Activated CD4-positive, alpha-beta T cell treated with anti-CD3 and anti-CD28 coated beads, Interleukin-2, amount 10 ng/mL, durations not matched to agents 24 days and 14 days (primary cell): ENCODE measurements around the gene TMEM150B. TPM values are rescaled to one million over a fixed set of nuclear protein-coding genes. Genes with fewer than 3 reads are reported as not detected.
A peak's percentile ranks its signal among the peaks of the same experiment; 100 is the strongest.

Experiments used
- DNase-seq: peaks from one replicate; pipeline ENCODE4 v3.0.0; 2022
- H3K27ac Mint-ChIP-seq: one replicate; pipeline ENCODE4 v1.8.0; 2022; ENCODE audit warnings: mild to moderate bottlenecking, mixed read lengths
- H3K27me3 Mint-ChIP-seq: one replicate; pipeline ENCODE4 v1.8.0; 2022; ENCODE audit warnings: mixed read lengths
- H3K36me3 Mint-ChIP-seq: one replicate; pipeline ENCODE4 v1.8.0; 2022; ENCODE audit warnings: low read depth, mild to moderate bottlenecking, mixed read lengths
- H3K4me1 Mint-ChIP-seq: one replicate; pipeline ENCODE4 v1.8.0; 2021; ENCODE audit warnings: mixed read lengths
- H3K4me3 Mint-ChIP-seq: one replicate; pipeline ENCODE4 v1.8.0; 2022; ENCODE audit warnings: mild to moderate bottlenecking, moderate library complexity, mixed read lengths
- H3K9me3 Mint-ChIP-seq: one replicate; pipeline ENCODE4 v1.8.0; 2021; ENCODE audit warnings: mixed read lengths
- intact Hi-C: fragments of 100-400 bp; cut with micrococcal nuclease; formaldehyde crosslinking; loops from one replicate; pipeline ENCODE4 v1.15.1; 2023
- total RNA-seq: library from RNA; stranded (reverse); gene quantifications from 2 replicates; pipeline ENCODE4 v1.2.3, GENCODE V29; 2022

The TMEM150B gene
- total RNA-seq, 1 donor from 2014 or later: 0.28 TPM

DNA sequence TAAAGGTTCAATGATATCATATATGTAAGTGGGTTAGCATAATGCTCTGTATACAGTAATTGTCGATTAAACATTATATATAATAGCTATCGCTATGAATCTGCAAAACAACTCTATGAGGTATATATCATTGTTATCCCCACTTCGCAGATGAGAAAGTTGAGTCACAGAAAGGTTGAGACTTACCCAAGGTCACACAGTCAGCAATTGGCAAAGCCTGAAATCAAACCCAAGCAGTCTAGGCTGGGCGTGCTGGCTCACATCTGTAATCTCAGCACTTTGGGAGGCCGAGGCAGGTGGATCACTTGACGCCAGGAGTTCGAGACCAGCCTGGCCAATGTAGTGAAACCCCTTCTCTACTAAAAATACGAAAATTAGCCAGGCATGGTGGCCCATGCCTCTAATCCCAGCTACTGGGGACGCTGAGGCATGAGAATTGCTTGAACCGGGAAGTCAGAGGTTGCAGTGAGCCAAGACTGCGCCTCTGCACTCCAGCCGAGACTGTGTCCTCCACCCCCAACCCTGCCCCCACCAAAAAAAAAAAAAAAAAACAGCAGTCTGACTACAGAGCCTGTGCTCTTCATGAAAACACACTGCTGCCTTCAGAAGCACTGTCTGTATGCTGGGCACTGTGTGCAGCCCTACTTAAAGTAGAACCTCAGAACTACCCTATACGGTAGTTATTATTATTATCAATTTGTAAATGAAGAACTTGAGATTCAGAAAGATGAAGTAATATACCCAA, 46.6 kb downstream of the TMEM150B start:
- H3K9me3 Mint-ChIP-seq: no peaks in the 10 kb centered on the region
- intact Hi-C loops: no loop called here
- no peak for DNase-seq
- H3K27ac Mint-ChIP-seq: no peak overlapping the region
- H3K36me3 Mint-ChIP-seq: peaks cover 15% of the 10 kb centered on the region
- peaks cover 30% of the 10 kb centered on the region for H3K4me1 Mint-ChIP-seq
- H3K27me3 Mint-ChIP-seq: peaks cover 3% of the 10 kb centered on the region
- H3K4me3 Mint-ChIP-seq: peak overlapping the region; percentile 100

DNA sequence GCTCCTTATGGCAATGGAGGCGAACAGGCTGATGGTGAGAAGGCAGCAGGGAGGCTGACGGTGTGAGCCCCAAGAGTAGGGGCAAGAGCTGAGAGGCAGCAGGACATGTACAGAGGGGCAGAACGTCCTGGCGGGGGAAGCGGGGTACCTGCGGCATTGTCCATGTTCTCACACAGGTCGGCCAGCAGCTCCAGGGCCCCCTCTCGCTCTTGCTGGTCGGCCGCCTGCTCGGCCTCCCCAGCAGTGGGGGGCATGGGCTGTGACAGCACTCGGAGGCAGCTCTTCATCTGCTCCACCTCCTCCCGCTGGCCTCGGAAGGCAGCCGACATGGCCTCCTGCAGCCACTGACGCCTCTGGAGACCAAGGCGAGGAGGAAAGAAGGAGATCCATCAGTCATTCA, 47.6 kb downstream of the TMEM150B start:
- no peak for DNase-seq
- no peak overlapping the region for H3K4me3 Mint-ChIP-seq
- H3K27ac Mint-ChIP-seq: no peak overlapping the region
- H3K36me3 Mint-ChIP-seq: peaks cover 16% of the 10 kb centered on the region
- no peaks in the 10 kb centered on the region for H3K9me3 Mint-ChIP-seq
- peaks cover 26% of the 10 kb centered on the region for H3K4me1 Mint-ChIP-seq
- H3K27me3 Mint-ChIP-seq: no peaks in the 10 kb centered on the region
- intact Hi-C loops: no loop called here

DNA sequence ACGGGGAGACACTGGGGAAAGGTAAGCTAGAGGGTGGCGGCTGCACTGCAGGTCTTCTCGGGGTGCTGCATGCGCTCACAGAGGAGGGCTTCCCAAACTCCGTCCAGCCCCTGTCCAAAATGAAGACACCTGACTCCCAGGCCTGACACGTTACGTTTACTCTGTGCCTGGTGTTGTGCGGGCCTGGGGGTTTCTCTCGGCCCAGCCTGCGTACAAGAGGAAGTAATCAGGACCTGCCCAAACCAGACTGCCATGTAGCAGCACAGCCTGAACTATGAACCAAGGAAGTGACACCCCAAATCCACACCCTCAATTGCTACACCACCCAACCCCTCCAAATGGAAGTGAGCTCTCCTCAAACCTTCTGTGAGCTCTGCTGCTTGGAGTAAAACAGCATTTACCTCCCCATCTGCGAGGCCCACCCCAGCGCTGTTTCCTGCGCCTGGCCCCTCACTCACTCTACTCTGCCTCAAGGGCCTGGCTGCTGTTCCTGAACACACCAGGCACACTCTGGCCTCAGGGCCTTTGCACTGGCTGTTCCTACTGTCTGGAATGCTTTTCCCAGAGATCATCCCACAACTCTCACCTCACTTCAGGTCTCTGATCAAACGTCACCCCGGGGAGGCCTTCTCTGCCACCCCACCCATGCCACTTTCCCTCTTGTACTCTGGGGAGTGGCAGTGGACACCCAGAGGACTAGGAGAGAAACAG, 48.3 kb downstream of the TMEM150B start:
- intact Hi-C loops: no loop called here
- H3K27me3 Mint-ChIP-seq: no peaks in the 10 kb centered on the region
- H3K4me3 Mint-ChIP-seq: no peak overlapping the region
- no peak for DNase-seq
- H3K9me3 Mint-ChIP-seq: no peaks in the 10 kb centered on the region
- peaks cover 26% of the 10 kb centered on the region for H3K4me1 Mint-ChIP-seq
- H3K27ac Mint-ChIP-seq: no peak overlapping the region
- H3K36me3 Mint-ChIP-seq: peaks cover 21% of the 10 kb centered on the region

GRCh38 chr19:55275851-55276719, 49.1 kb downstream of the TMEM150B start:
- Mint-ChIP-seq H3K9me3 (no peaks in the 10 kb centered on the region), H3K4me3 (no peak overlapping the region), H3K27ac (no peak overlapping the region), H3K27me3 (no peaks in the 10 kb centered on the region), H3K36me3 (peaks cover 24% of the 10 kb centered on the region), H3K4me1 (peaks cover 22% of the 10 kb centered on the region)
- intact Hi-C loops: no loop called here
- DNase-seq: no peak

GRCh38 chr19:55273978-55274707, 51.0 kb downstream of the TMEM150B start:
- peaks cover 7% of the 10 kb centered on the region for H3K4me1 Mint-ChIP-seq
- H3K4me3 Mint-ChIP-seq: no peak overlapping the region
- intact Hi-C loops: no loop called here
- DNase-seq: no peak
- H3K36me3 Mint-ChIP-seq: peaks cover 28% of the 10 kb centered on the region
- no peaks in the 10 kb centered on the region for H3K27me3 Mint-ChIP-seq
- H3K27ac Mint-ChIP-seq: no peak overlapping the region
- H3K9me3 Mint-ChIP-seq: no peaks in the 10 kb centered on the region

GRCh38 chr19:55272142-55272541, 53.0 kb downstream of the TMEM150B start:
- no peak overlapping the region for H3K4me3 Mint-ChIP-seq
- peaks cover 2% of the 10 kb centered on the region for H3K4me1 Mint-ChIP-seq
- intact Hi-C loops: no loop called here
- H3K27ac Mint-ChIP-seq: no peak overlapping the region
- DNase-seq: no peak
- peaks cover 28% of the 10 kb centered on the region for H3K36me3 Mint-ChIP-seq
- no peaks in the 10 kb centered on the region for H3K27me3 Mint-ChIP-seq
- no peaks in the 10 kb centered on the region for H3K9me3 Mint-ChIP-seq

GRCh38 chr19:55270172-55270942, 54.8 kb downstream of the TMEM150B start:
- Mint-ChIP-seq H3K4me3 (no peak overlapping the region), H3K36me3 (peaks cover 29% of the 10 kb centered on the region), H3K27ac (no peak overlapping the region), H3K27me3 (no peaks in the 10 kb centered on the region), H3K4me1 (no peaks in the 10 kb centered on the region), H3K9me3 (peaks cover 6% of the 10 kb centered on the region)
- DNase-seq: no peak
- intact Hi-C loops: no loop called here

GRCh38 chr19:55269299-55269698, 55.8 kb downstream of the TMEM150B start:
- intact Hi-C loops: no loop called here
- Mint-ChIP-seq H3K27ac (no peak overlapping the region), H3K27me3 (no peaks in the 10 kb centered on the region), H3K9me3 (peaks cover 6% of the 10 kb centered on the region), H3K4me1 (no peaks in the 10 kb centered on the region), H3K4me3 (no peak overlapping the region), H3K36me3 (peaks cover 29% of the 10 kb centered on the region)
- no peak for DNase-seq

- H3K4me3 Mint-ChIP-seq: no peak overlapping the region
- no peak for DNase-seq
These were observed 58.3 kb downstream of the TMEM150B start for GRCh38 chr19:55266840-55267239.

GRCh38 chr19:55266404-55266803, 58.7 kb downstream of the TMEM150B start:
- Mint-ChIP-seq H3K27me3 (no peaks in the 10 kb centered on the region), H3K36me3 (peaks cover 26% of the 10 kb centered on the region), H3K4me3 (no peak overlapping the region), H3K27ac (no peak overlapping the region), H3K4me1 (peaks cover 2% of the 10 kb centered on the region), H3K9me3 (peaks cover 6% of the 10 kb centered on the region)
- DNase-seq: no peak
- intact Hi-C loops: no loop called here

More at GRCh38 chr19:55266840-55267239, 58.3 kb downstream of the TMEM150B start:
- Mint-ChIP-seq H3K27me3 (no peaks in the 10 kb centered on the region), H3K9me3 (peaks cover 6% of the 10 kb centered on the region), H3K27ac (no peak overlapping the region), H3K4me1 (peaks cover 2% of the 10 kb centered on the region), H3K36me3 (peaks cover 27% of the 10 kb centered on the region)
- intact Hi-C loops: no loop called here

DNA sequence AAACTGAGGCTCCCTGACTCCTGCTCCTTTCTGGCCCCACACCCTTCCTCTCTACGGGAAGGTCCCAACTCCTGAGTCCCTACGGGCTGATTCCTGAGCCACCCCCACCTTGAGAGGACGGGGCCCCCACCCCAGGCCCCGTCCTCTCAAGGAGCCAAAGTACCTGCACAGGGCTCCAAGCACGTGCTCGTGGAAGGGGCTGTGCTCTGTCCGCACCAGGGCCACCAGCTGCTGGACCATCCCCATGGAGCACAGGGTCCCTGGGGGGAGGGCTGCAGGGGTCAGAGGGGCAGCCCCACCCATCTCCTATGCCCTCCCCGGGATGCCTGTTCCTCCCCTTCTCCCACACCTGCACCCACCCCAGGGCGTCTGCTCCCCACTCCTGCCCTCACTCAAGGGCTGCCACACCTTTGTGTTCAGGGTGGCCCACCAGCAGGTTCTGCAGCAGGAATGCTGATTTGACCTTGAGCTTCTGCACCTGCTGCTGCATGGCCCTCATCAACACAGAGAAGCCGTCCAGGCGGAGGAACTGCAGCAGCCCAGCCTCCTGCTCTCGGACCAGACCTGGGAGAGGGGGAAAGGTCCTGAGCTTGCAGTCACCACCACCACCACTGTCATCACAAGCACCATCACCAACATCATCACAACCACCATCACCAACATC, 59.3 kb downstream of the TMEM150B start:
- Mint-ChIP-seq H3K27me3 (no peaks in the 10 kb centered on the region), H3K36me3 (peaks cover 24% of the 10 kb centered on the region), H3K27ac (no peak overlapping the region), H3K4me3 (no peak overlapping the region), H3K9me3 (peaks cover 6% of the 10 kb centered on the region), H3K4me1 (peaks cover 2% of the 10 kb centered on the region)
- intact Hi-C loops: no loop called here
- DNase-seq: no peak

DNA sequence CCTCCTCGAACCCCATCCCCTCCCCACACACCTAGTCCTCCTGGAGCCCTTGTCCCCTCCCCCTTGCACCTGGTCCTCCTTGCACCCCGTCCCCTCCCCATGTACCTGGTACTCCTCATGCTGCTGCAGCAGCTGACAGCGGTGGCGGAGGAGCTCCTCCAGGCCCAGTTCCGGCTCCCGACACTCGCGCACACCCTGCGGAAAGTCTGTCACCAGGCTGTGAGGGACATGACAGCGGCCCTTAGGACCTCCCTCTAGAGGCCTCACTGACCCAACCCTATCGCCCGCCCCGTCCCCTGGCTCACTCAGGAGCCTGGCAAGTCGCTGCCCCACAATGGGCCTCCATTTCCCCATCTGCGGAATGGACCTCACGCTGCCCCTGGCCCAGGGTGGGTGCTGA, 60.0 kb downstream of the TMEM150B start:
- no peak for DNase-seq
- H3K27ac Mint-ChIP-seq: no peak overlapping the region
- no peaks in the 10 kb centered on the region for H3K27me3 Mint-ChIP-seq
- H3K36me3 Mint-ChIP-seq: peaks cover 21% of the 10 kb centered on the region
- no peak overlapping the region for H3K4me3 Mint-ChIP-seq
- peaks cover 6% of the 10 kb centered on the region for H3K4me1 Mint-ChIP-seq
- peaks cover 6% of the 10 kb centered on the region for H3K9me3 Mint-ChIP-seq
- intact Hi-C loops: no loop called here
